IPS-15b (cell line): Measurements from ENCODE around the gene ABCA4.
"Not testable (repeated sequence)": the region's sequence is repeated elsewhere in the genome, so short reads cannot be mapped to it uniquely, and the experiment has no call there.

ENCODE experiments used
- H3K27me3 ChIP-seq: one replicate; pipeline ENCODE4 v1.6.1; 2013; ENCODE audit warnings: low read length; ENCODE audit not compliant: control insufficient read depth, insufficient read depth
- H3K36me3 ChIP-seq: one replicate; pipeline ENCODE4 v1.6.1; 2013; ENCODE audit warnings: low read length; ENCODE audit not compliant: control insufficient read depth, insufficient read depth
- H3K4me1 ChIP-seq: one replicate; pipeline ENCODE4 v1.6.1; 2013; ENCODE audit warnings: mild to moderate bottlenecking, low read length; ENCODE audit not compliant: control insufficient read depth, insufficient read depth
- H3K4me3 ChIP-seq: one replicate; pipeline ENCODE4 v1.5.1; 2013; ENCODE audit warnings: low read depth, low read length
- H3K9ac ChIP-seq: one replicate; pipeline ENCODE4 v1.6.1; 2013; ENCODE audit warnings: low read depth, mild to moderate bottlenecking, low read length
- H3K9me3 ChIP-seq: one replicate; pipeline ENCODE4 v1.6.1; 2013; ENCODE audit warnings: mild to moderate bottlenecking, low read length; ENCODE audit not compliant: control insufficient read depth, insufficient read depth

The ABCA4 gene

DNA sequence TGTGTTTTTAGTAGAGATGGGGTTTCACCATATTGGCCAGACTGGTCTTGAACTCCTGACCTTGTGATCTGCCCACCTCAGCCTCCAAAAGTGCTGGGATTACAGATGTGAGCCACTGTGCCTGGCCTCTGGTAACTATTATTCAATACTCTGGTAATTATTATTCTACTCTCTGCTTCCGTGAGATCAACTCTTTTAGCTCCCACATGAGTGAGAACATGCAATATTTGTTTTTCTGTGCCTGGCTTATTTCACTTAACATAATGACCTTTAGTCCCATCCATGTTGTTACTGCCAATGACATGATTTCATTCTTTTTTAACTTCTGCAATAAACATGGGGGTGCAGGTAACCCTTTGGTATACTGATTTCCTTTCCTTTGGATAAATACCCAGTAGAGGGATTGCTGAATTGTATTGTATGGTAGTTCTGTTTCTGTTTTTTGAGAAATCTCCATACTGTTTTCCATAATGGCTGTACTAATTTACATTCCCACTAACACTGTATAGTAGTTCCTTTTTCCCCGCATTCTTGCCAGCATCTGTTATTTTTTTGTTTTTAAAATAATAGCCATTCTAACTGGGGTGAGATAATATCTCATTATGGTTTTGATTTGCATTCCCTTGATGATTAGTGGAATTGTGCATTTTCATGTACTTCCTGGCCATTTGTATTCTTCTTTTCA lies 173.8 kb downstream of the ABCA4 start:
- H3K36me3 ChIP-seq, H3K4me1 ChIP-seq, H3K9me3 ChIP-seq, H3K27me3 ChIP-seq, H3K4me3 ChIP-seq, H3K9ac ChIP-seq: not testable (repeated sequence)
